Activated T-cell treated with anti-CD3 and anti-CD28 coated beads, Interleukin-2, amount 50 U/mL, for 72 hours (primary cell): Measurements from ENCODE around the gene STK31. TPM values are rescaled to one million over a fixed set of nuclear protein-coding genes. Genes with fewer than 3 reads are reported as not detected.

ENCODE experiments used
- ATAC-seq, 2 donors: fragments of 150-1000 bp; cut with Tn5 transposase; replicated peaks in 1 of 2; 2 replicates each; pipeline ENCODE4 v1.10.0; 2021; ENCODE audit warnings: moderate library complexity in 2 of 2, mild to moderate bottlenecking in 1 of 2
- DNase-seq, 2 donors: peaks; one replicate each; pipeline ENCODE4 v3.0.0; 2021 to 2022; ENCODE audit warnings: mixed read lengths in 1 of 2
- H3K27ac Mint-ChIP-seq: one replicate; pipeline ENCODE4 v1.8.0; 2022; ENCODE audit warnings: mild to moderate bottlenecking, moderate library complexity, mixed read lengths
- H3K27me3 Mint-ChIP-seq: one replicate; pipeline ENCODE4 v1.8.0; 2022; ENCODE audit warnings: low read depth, mixed read lengths
- H3K36me3 Mint-ChIP-seq, 2 donors: one replicate each; pipeline ENCODE4 v1.8.0; 2022; ENCODE audit warnings: mixed read lengths in 2 of 2, mild to moderate bottlenecking in 1 of 2; ENCODE audit not compliant: insufficient read depth in 2 of 2
- H3K4me1 Mint-ChIP-seq: one replicate; pipeline ENCODE4 v1.8.0; 2022; ENCODE audit warnings: low read depth, mixed read lengths
- H3K4me3 Mint-ChIP-seq, 2 donors: one replicate each; pipeline ENCODE4 v1.8.0; 2022; ENCODE audit warnings: mild to moderate bottlenecking in 2 of 2, mixed read lengths in 2 of 2, moderate library complexity in 2 of 2
- H3K9me3 Mint-ChIP-seq, 2 donors: one replicate each; pipeline ENCODE4 v1.8.0; 2022; ENCODE audit warnings: mixed read lengths in 2 of 2
- total RNA-seq, 2 donors: library from RNA; stranded (reverse); gene quantifications; one replicate each; pipeline ENCODE4 v1.2.3, GENCODE V29; 2022

STK31 gene
- total RNA-seq, 2 donors from 2014 or later, result 1.3 TPM; not detected in 1

GRCh38 chr7:23693224-23693623 is 16.8 kb upstream of the STK31 start:
- H3K36me3 Mint-ChIP-seq, result peaks cover 0 to 1% of the 10 kb centered on the region in 2 donors
- H3K4me3 Mint-ChIP-seq, result no peak overlapping the region
- DNase-seq (no peak), ATAC-seq (no peak)
- H3K4me1 Mint-ChIP-seq, result peaks cover 5% of the 10 kb centered on the region
- no peaks in the 10 kb centered on the region for H3K27me3 Mint-ChIP-seq
- no peak overlapping the region for H3K27ac Mint-ChIP-seq
- H3K9me3 Mint-ChIP-seq, result no peaks in the 10 kb centered on the region

- no peak overlapping the region for H3K4me3 Mint-ChIP-seq
- peaks cover 5% of the 10 kb centered on the region for H3K4me1 Mint-ChIP-seq
- no peaks in the 10 kb centered on the region for H3K9me3 Mint-ChIP-seq
- ATAC-seq (peak; percentile 53 to 62), DNase-seq (peak; percentile 63 to 65)
- no peak overlapping the region for H3K27ac Mint-ChIP-seq
- no peaks in the 10 kb centered on the region for H3K27me3 Mint-ChIP-seq
- peaks cover 0 to 1% of the 10 kb centered on the region in 2 donors for H3K36me3 Mint-ChIP-seq
Observed at GRCh38 chr7:23696916-23697441, 13.0 kb upstream of the STK31 start.

DNA sequence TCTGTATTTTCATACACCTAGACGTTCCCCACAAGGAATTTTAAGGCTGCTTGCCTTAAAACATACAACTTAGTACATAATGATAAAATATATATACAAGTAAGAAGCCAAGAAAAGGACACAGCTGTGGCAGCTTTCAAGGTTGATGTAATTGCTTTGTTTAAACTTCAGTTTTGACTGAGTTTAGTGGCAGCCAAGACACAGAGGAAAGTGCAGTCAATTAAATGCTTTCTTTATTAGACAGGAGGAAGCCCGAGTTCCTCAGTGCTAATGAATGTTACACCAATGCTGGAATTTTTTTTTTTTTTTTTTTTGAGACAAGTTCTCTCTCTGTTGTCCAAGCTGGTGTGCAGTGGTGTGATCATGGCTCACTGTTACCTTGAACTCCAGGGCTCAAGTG is 11.2 kb upstream of the STK31 start:
- DNase-seq (no peak), ATAC-seq (no peak)
- H3K9me3 Mint-ChIP-seq, result no peaks in the 10 kb centered on the region
- H3K36me3 Mint-ChIP-seq, result peaks cover 1 to 2% of the 10 kb centered on the region in 2 donors
- no peaks in the 10 kb centered on the region for H3K27me3 Mint-ChIP-seq
- no peak overlapping the region for H3K27ac Mint-ChIP-seq
- no peak overlapping the region for H3K4me3 Mint-ChIP-seq
- H3K4me1 Mint-ChIP-seq, result peaks cover 5% of the 10 kb centered on the region

DNA sequence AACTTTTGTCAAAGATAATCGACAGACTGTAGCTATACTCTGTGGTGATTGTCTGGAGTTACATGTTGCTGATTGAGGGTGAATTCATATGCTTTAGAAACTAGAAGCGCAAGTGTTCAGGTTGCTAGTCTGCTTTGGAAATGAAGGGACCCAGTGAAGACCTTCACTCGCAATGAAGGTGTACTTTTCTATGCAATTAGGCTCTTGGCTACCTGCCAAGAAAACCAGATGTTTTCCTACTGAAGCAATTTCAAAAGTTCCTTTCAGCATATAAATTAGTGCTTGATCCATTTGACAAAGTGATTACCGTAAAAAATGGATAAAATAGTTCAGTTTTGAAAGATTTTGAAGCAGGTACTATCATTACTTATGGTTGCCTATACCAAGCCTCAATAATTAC is 10.0 kb upstream of the STK31 start:
- DNase-seq (no peak), ATAC-seq (no peak)
- no peak overlapping the region for H3K4me3 Mint-ChIP-seq
- H3K27ac Mint-ChIP-seq, result no peak overlapping the region
- no peaks in the 10 kb centered on the region for H3K27me3 Mint-ChIP-seq
- H3K36me3 Mint-ChIP-seq, result peaks cover 11% of the 10 kb centered on the region in 2 donors
- peaks cover 4 to 5% of the 10 kb centered on the region in 2 donors for H3K9me3 Mint-ChIP-seq
- peaks cover 5% of the 10 kb centered on the region for H3K4me1 Mint-ChIP-seq

GRCh38 chr7:23709081-23709750 is 803 bp upstream of the STK31 start:
- Mint-ChIP-seq H3K27ac (no peak overlapping the region), H3K4me1 (no peaks in the 10 kb centered on the region), H3K36me3 (peaks cover 15 to 23% of the 10 kb centered on the region in 2 donors), H3K9me3 (peaks cover 7 to 8% of the 10 kb centered on the region in 2 donors), H3K4me3 (no peak overlapping the region), H3K27me3 (peaks cover 4% of the 10 kb centered on the region)
- ATAC-seq (no peak), DNase-seq (no peak)

DNA sequence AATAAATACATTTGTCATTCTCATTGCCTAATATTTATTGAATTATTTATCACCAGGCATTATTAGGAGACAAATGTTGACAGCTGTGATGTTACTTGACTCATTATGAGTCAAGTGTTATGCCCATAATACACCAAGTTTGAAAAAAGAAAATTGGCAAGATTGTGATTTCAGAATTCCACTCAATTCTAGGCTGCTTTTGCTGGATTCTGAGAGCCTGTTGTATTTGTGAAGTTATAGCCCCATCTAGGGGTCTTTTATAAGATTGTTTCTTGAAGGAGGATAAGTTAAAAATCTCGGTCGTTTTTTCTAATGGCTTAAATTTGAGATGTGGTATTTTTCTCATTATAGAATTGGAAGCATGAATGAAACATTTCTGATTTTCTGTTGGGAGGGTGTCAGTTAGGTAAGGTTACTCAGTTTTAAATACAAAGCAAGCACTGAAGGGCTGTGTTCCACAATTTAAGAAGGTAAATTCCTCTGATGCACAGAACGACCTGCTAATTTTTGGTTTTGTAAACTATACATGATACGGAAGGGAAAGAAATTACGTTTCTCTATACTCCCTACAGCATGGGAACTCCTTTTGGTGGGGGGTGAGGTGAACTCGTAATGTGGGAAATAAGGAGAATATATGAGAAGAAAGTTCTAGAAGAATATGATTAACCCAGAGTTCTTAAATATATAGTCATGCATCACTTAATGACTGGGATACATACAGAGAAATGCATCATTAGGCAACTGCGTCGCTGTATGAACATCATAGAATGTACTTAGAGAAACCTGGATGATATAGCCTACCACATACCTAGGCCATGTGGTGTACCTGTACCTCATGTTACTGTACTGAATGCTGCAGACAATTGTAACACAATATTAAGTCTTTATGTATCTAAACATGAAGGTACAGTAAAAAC is 2.6 kb downstream of the STK31 start:
- H3K36me3 Mint-ChIP-seq, result no peaks in the 10 kb centered on the region
- H3K4me3 Mint-ChIP-seq, result no peak overlapping the region
- H3K9me3 Mint-ChIP-seq, result no peaks in the 10 kb centered on the region
- no peak overlapping the region for H3K27ac Mint-ChIP-seq
- H3K4me1 Mint-ChIP-seq, result no peaks in the 10 kb centered on the region
- no peak for DNase-seq
- ATAC-seq, result peak; percentile 40 to 41
- peaks cover 4% of the 10 kb centered on the region for H3K27me3 Mint-ChIP-seq

DNA sequence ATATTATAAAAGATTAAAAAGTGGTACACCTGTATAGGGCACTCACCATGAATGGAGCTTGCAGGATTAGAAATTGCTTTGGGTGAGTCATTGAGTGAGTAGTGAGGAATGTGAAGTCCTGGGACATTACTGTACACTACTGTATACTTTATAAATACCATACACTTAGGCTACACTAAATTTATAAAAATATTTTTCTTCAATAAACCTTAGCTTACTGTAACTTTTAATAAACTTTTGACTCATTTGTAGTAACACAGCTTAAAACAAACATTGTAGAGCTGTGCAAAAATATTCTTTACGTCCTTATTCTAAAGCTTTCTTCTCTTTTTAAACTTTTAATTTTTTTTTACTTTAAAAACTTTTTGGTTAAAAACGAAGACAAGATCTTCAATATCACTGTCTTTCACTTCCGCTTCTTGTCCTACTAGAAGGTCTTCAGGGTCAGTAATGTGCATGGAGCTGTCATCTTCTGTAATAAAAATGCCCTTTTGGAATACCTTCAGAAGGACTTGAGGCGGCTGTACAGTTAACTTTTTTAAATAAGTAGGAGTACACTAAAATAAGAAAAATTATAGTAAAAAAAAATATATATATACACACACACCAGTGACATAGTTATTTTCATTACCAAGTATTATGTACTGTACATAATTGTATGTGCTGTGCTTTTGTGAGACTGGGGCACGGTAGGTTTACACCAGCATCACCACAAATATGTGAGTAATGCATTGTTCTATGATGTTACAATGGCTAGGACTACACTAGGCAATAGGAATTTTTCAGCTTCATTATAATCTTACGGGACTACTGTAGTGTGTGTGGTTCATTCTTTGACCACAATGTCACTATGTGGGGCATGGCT is 3.5 kb downstream of the STK31 start:
- Mint-ChIP-seq H3K27ac (no peak overlapping the region), H3K9me3 (no peaks in the 10 kb centered on the region), H3K4me3 (no peak overlapping the region), H3K4me1 (no peaks in the 10 kb centered on the region), H3K36me3 (no peaks in the 10 kb centered on the region), H3K27me3 (peaks cover 4% of the 10 kb centered on the region)
- ATAC-seq, result no peak
- DNase-seq, result no peak

GRCh38 chr7:23714150-23714464 is 4.1 kb downstream of the STK31 start:
- Mint-ChIP-seq H3K27me3 (peaks cover 4% of the 10 kb centered on the region), H3K27ac (no peak overlapping the region), H3K9me3 (no peaks in the 10 kb centered on the region), H3K36me3 (no peaks in the 10 kb centered on the region), H3K4me1 (no peaks in the 10 kb centered on the region), H3K4me3 (no peak overlapping the region)
- no peak for ATAC-seq
- no peak for DNase-seq

DNA sequence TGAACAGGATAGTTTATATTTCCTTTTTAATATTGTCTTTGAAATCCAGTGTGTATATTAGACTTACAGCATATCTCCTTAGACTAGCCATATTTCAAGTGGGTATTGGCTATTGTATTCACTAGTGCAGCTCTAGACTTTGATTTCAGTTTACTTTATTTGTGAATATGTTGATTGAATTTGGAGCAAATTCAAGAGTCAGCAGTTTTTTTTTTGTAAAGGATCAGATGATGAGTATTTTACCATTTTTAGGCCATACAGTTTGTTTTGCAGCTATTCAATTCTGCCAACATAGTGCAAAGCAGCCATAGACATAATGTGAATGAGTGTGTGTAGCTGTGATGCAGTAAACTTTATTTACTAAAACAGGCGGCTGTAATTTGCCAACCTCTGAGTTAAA is 4.6 kb downstream of the STK31 start:
- Mint-ChIP-seq H3K4me3 (no peak overlapping the region), H3K4me1 (no peaks in the 10 kb centered on the region), H3K9me3 (no peaks in the 10 kb centered on the region), H3K36me3 (no peaks in the 10 kb centered on the region), H3K27ac (no peak overlapping the region), H3K27me3 (peaks cover 4% of the 10 kb centered on the region)
- DNase-seq (no peak), ATAC-seq (no peak)

DNA sequence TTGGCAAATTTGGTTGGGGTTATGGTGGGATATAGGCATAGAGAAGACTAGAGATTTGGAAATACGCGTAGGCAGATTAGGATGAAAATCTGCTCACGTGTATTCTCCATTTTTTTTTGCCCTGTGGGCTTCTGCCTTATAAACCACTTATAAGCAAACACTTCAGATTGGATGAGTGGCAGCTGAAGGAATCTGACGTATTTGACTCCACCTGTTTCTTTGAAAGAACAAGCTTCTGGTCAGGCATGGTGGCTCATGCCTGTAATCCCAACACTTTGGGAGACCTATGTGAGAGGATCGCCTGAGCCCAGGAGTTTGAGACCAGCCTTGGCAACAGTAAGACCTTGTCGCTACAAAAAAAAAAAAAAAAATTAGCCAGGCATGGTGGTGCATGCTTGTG is 5.1 kb downstream of the STK31 start:
- Mint-ChIP-seq H3K27me3 (peaks cover 4% of the 10 kb centered on the region), H3K4me1 (no peaks in the 10 kb centered on the region), H3K27ac (no peak overlapping the region), H3K36me3 (no peaks in the 10 kb centered on the region), H3K4me3 (no peak overlapping the region), H3K9me3 (no peaks in the 10 kb centered on the region)
- ATAC-seq (no peak), DNase-seq (no peak)

- ATAC-seq, result no peak
Observed at GRCh38 chr7:23717788-23718187, 7.8 kb downstream of the STK31 start.

GRCh38 chr7:23721456-23721855 is 11.4 kb downstream of the STK31 start:
- no peak for DNase-seq
- Mint-ChIP-seq H3K4me3 (no peak overlapping the region), H3K27me3 (no peaks in the 10 kb centered on the region), H3K4me1 (no peaks in the 10 kb centered on the region), H3K27ac (no peak overlapping the region), H3K9me3 (no peaks in the 10 kb centered on the region), H3K36me3 (no peaks in the 10 kb centered on the region)
- no peak for ATAC-seq

More at GRCh38 chr7:23717788-23718187, 7.8 kb downstream of the STK31 start:
- Mint-ChIP-seq H3K4me1 (no peaks in the 10 kb centered on the region), H3K9me3 (no peaks in the 10 kb centered on the region), H3K27me3 (peaks cover under 1% of the 10 kb centered on the region), H3K27ac (no peak overlapping the region), H3K4me3 (no peak overlapping the region), H3K36me3 (no peaks in the 10 kb centered on the region)
- DNase-seq, result no peak
